H1 (cell line): Measurements from ENCODE around the gene KCNJ16. TPM values are rescaled to one million over a fixed set of nuclear protein-coding genes. Genes with fewer than 3 reads are reported as not detected.

Experiments
- CTCF ChIA-PET: fragments of 300-600 bp; sonication (Branson Sonifier 250); formaldehyde crosslinking; loops from one replicate; lab custom pipeline; 2021; ENCODE audit not compliant: partially characterized antibody; lab: Charles Lee
- POLR2A ChIA-PET: fragments of 300-600 bp; sonication (Branson Sonifier 250); formaldehyde crosslinking; loops from one replicate; lab custom pipeline; 2021; ENCODE audit warnings: inconsistent platforms; ENCODE audit not compliant: partially characterized antibody; lab: Charles Lee
- DNase-seq, 2 experiments: peaks; one replicate each; pipeline versions ENCODE4 v3.0.0 to v3.0.0-alpha.2; 2010 to 2022; ENCODE audit warnings: low spot score in 2 of 2, low read depth in 1 of 2, mixed read lengths in 1 of 2
- FAIRE-seq: peaks from 2 replicates; lab custom pipeline; 2011; peaks lifted over from hg19 to GRCh38; lab: Jason Lieb, UNC
- H2AFZ ChIP-seq: 2 replicates; pipeline ENCODE4 v1.8.1; 2012; ENCODE audit warnings: low read length, inconsistent platforms
- H2AK5ac ChIP-seq: 2 replicates; pipeline ENCODE4 v1.6.1; 2013; ENCODE audit warnings: low read depth, low read length
- H2BK120ac ChIP-seq: replicated peaks from 2 replicates; pipeline ENCODE3; 2013; ENCODE audit warnings: low read depth, low read length, inconsistent platforms
- H2BK12ac ChIP-seq: 2 replicates; pipeline ENCODE4 v1.6.1; 2013; ENCODE audit warnings: low read depth, low read length
- H2BK15ac ChIP-seq: 2 replicates; pipeline ENCODE4 v1.6.1; 2013; ENCODE audit warnings: low read length
- H2BK20ac ChIP-seq: 2 replicates; pipeline ENCODE4 v1.6.1; 2013; ENCODE audit warnings: low read length
- H2BK5ac ChIP-seq: 2 replicates; pipeline ENCODE4 v1.6.1; 2013; ENCODE audit warnings: low read depth, low read length
- H3K14ac ChIP-seq: 2 replicates; pipeline ENCODE4 v1.6.1; 2013; ENCODE audit warnings: inconsistent platforms; ENCODE audit not compliant: insufficient read length
- H3K18ac ChIP-seq: 2 replicates; pipeline ENCODE4 v1.6.1; 2013; ENCODE audit warnings: low read length; ENCODE audit errors: extremely low read depth
- H3K23ac ChIP-seq: 2 replicates; pipeline ENCODE4 v1.6.1; 2013; ENCODE audit warnings: inconsistent platforms; ENCODE audit not compliant: insufficient read length
- H3K23me2 ChIP-seq: 2 replicates; pipeline ENCODE4 v1.6.1; 2013; ENCODE audit warnings: low read depth, low read length
- H3K27ac ChIP-seq: 2 replicates; pipeline ENCODE4 v1.6.1; 2011; ENCODE audit warnings: low read depth, low read length, inconsistent platforms
- H3K27me3 ChIP-seq, 4 experiments: replicated peaks in 1 of 4; 1 replicate in 1 of 4; 2 replicates in 3 of 4; pipeline versions ENCODE4 v1.6.1 to v1.8.1; 2011 to 2013; ENCODE audit warnings: low read length in 3 of 4, mild to moderate bottlenecking in 3 of 4, inconsistent platforms in 2 of 4, mixed read lengths in 2 of 4, moderate library complexity in 1 of 4; ENCODE audit not compliant: control insufficient read depth in 3 of 4, insufficient read depth in 3 of 4; ENCODE audit errors: extremely low read depth in 1 of 4
- H3K36me3 ChIP-seq, 4 experiments: 2 replicates each; pipeline versions ENCODE4 v1.6.1 to v1.8.1; 2011 to 2013; ENCODE audit warnings: mild to moderate bottlenecking in 4 of 4, low read length in 3 of 4, moderate library complexity in 2 of 4, control low read depth in 1 of 4, inconsistent platforms in 1 of 4; ENCODE audit not compliant: insufficient read depth in 4 of 4, control insufficient read depth in 2 of 4
- H3K4ac ChIP-seq: replicated peaks from 2 replicates; pipeline ENCODE3; 2013; ENCODE audit warnings: low read length, low read depth, mixed read lengths, inconsistent platforms; ENCODE audit not compliant: insufficient read length
- H3K4me1 ChIP-seq, 4 experiments: replicated peaks in 1 of 4; 1 replicate in 1 of 4; 2 replicates in 3 of 4; pipeline versions ENCODE4 v1.6.1 to v1.8.1; 2011 to 2013; ENCODE audit warnings: low read length in 3 of 4, inconsistent platforms in 2 of 4, mixed read lengths in 1 of 4; ENCODE audit not compliant: insufficient read depth in 4 of 4, control insufficient read depth in 3 of 4
- H3K4me2 ChIP-seq, 2 experiments: 2 replicates each; pipeline versions ENCODE4 v1.6.1 to v1.8.1; 2011 to 2013; ENCODE audit warnings: low read depth in 2 of 2, low read length in 2 of 2, control low read depth in 1 of 2, inconsistent platforms in 1 of 2, mild to moderate bottlenecking in 1 of 2; ENCODE audit not compliant: insufficient read depth in 1 of 2
- H3K4me3 ChIP-seq, 4 experiments: fragments of 200-600, 300-600 bp in 1 of 4; sonication (generic), shearing (Covaris generic), sonication (Bioruptor Twin) in 1 of 4; 2 replicates each; pipeline versions ENCODE4 v1.5.1 to v1.8.1; 2011 to 2016; ENCODE audit warnings: low read length in 4 of 4, low read depth in 3 of 4, control low read depth in 2 of 4, inconsistent platforms in 2 of 4, mild to moderate bottlenecking in 2 of 4, mixed read lengths in 1 of 4, moderate library complexity in 1 of 4; ENCODE audit not compliant: insufficient read depth in 2 of 4; ENCODE audit errors: extremely low read depth in 1 of 4
- H3K56ac ChIP-seq: replicated peaks from 2 replicates; pipeline ENCODE3; 2013; ENCODE audit warnings: low read depth, mild to moderate bottlenecking, mixed read lengths, low read length, inconsistent platforms; ENCODE audit not compliant: insufficient read length
- H3K79me1 ChIP-seq: 2 replicates; pipeline ENCODE4 v1.6.1; 2013; ENCODE audit warnings: low read depth, low read length, control low read depth
- H3K79me2 ChIP-seq, 2 experiments: 2 replicates each; pipeline versions ENCODE4 v1.6.1 to v1.8.1; 2012 to 2013; ENCODE audit warnings: low read length in 2 of 2, mild to moderate bottlenecking in 2 of 2, inconsistent platforms in 1 of 2; ENCODE audit not compliant: insufficient read depth in 2 of 2, control insufficient read depth in 1 of 2
- H3K9ac ChIP-seq, 4 experiments: replicated peaks in 1 of 4; 1 replicate in 1 of 4; 2 replicates in 3 of 4; pipeline versions ENCODE4 v1.6.1 to v1.8.1; 2011 to 2013; ENCODE audit warnings: low read depth in 3 of 4, low read length in 3 of 4, control low read depth in 2 of 4, mild to moderate bottlenecking in 2 of 4, moderate library complexity in 2 of 4, inconsistent platforms in 1 of 4; ENCODE audit errors: extremely low read depth in 1 of 4
- H3K9me3 ChIP-seq, 2 experiments: 2 replicates each; pipeline versions ENCODE4 v1.6.1 to v1.8.1; 2012 to 2013; ENCODE audit warnings: mild to moderate bottlenecking in 2 of 2, moderate library complexity in 2 of 2, control low read depth in 1 of 2, inconsistent platforms in 1 of 2, low read depth in 1 of 2, low read length in 1 of 2, mixed read lengths in 1 of 2; ENCODE audit not compliant: insufficient read depth in 2 of 2
- H4K20me1 ChIP-seq, 2 experiments: replicated peaks in 1 of 2; 2 replicates each; pipeline versions ENCODE3 to v1.8.1; 2011 to 2013; ENCODE audit warnings: inconsistent platforms in 2 of 2, low read length in 2 of 2, mild to moderate bottlenecking in 1 of 2; ENCODE audit not compliant: insufficient read depth in 2 of 2, control insufficient read depth in 1 of 2
- H4K5ac ChIP-seq: 2 replicates; pipeline ENCODE4 v1.6.1; 2013; ENCODE audit warnings: low read length, low read depth, mixed read lengths, inconsistent platforms; ENCODE audit not compliant: insufficient read length
- H4K8ac ChIP-seq: 2 replicates; pipeline ENCODE4 v1.8.0; 2013; ENCODE audit warnings: mild to moderate bottlenecking, moderate library complexity, low read length, inconsistent platforms; ENCODE audit not compliant: insufficient read depth; ENCODE audit errors: extremely low read depth
- H4K91ac ChIP-seq: replicated peaks from 2 replicates; pipeline ENCODE3; 2013; ENCODE audit warnings: low read length, mixed read lengths, inconsistent platforms; ENCODE audit not compliant: insufficient read length
- ATF2 ChIP-seq: IDR thresholded peaks from 2 replicates; pipeline ENCODE4 v1.6.1; 2012; ENCODE audit warnings: low read length, inconsistent platforms
- BACH1 ChIP-seq: IDR thresholded peaks from 2 replicates; pipeline ENCODE4 v1.6.1; 2012; ENCODE audit warnings: low read length, improper control_type of control experiment
- CBX5 ChIP-seq: fragments of 300-800, 300-1000 bp; sonication (generic); IDR thresholded peaks from 2 replicates; pipeline ENCODE4 v1.7.1; 2016; ENCODE audit warnings: antibody characterized with exemption, low read length, low read depth
- CBX8 ChIP-seq: fragments of 300-800, 300-1000 bp; sonication (generic); IDR thresholded peaks from 2 replicates; pipeline ENCODE4 v1.7.1; 2016; ENCODE audit warnings: low read depth, low read length, borderline replicate concordance
- CHD1 ChIP-seq: IDR thresholded peaks from 2 replicates; pipeline ENCODE4 v1.6.1; 2012; ENCODE audit warnings: low read depth, low read length, improper control_type of control experiment
- EGR1 ChIP-seq: IDR thresholded peaks from 2 replicates; pipeline ENCODE4 v1.6.1; 2011; ENCODE audit warnings: low read depth, low read length, borderline replicate concordance
- FOSL1 ChIP-seq: IDR thresholded peaks from 2 replicates; pipeline ENCODE4 v1.6.1; 2011; ENCODE audit warnings: mild to moderate bottlenecking, low read depth, low read length, moderate library complexity; ENCODE audit not compliant: insufficient read depth
- JUND ChIP-seq: IDR thresholded peaks from 2 replicates; pipeline ENCODE4 v1.6.1; 2011; ENCODE audit warnings: mild to moderate bottlenecking, improper control_type of control experiment, low read length
- KDM5A ChIP-seq: fragments of 200-600 bp; IDR thresholded peaks from 2 replicates; pipeline ENCODE4 v1.7.1; 2012; ENCODE audit warnings: mild to moderate bottlenecking, low read length, inconsistent platforms, mixed read lengths
- MAFK ChIP-seq: IDR thresholded peaks from 2 replicates; pipeline ENCODE4 v1.6.1; 2012; ENCODE audit warnings: low read depth, mild to moderate bottlenecking, improper control_type of control experiment, low read length
- RBBP5 ChIP-seq: IDR thresholded peaks from 2 replicates; pipeline ENCODE4 v1.7.1; 2012; ENCODE audit warnings: low read depth, mild to moderate bottlenecking, inconsistent platforms, low read length, moderate library complexity, borderline replicate concordance
- SAP30 ChIP-seq: fragments of 300-600 bp; sonication (generic); IDR thresholded peaks from 2 replicates; pipeline ENCODE4 v1.7.1; 2012; ENCODE audit warnings: low read length, moderate library complexity, mild to moderate bottlenecking, inconsistent platforms; ENCODE audit not compliant: insufficient read depth, insufficient replicate concordance
- SP2 ChIP-seq: IDR thresholded peaks from 2 replicates; pipeline ENCODE4 v1.6.1; 2012; ENCODE audit warnings: mild to moderate bottlenecking, low read length, inconsistent platforms
- TEAD4 ChIP-seq: IDR thresholded peaks from 2 replicates; pipeline ENCODE4 v1.6.1; 2012; ENCODE audit warnings: low read depth, low read length, inconsistent platforms, mixed read lengths
- WGBS, 2 experiments: shearing (Covaris generic) in 1 of 2; methylation state at CpG; one replicate each; pipeline versions ENCODE4 v1.1.6 to v1.1.7; 2013 to 2015; ENCODE audit warnings: low lambda C conversion rate in 2 of 2, mixed read lengths in 2 of 2, inconsistent platforms in 1 of 2, low coverage in 1 of 2, missing lambda C conversion rate in 1 of 2; ENCODE audit not compliant: insufficient replicate concordance in 2 of 2, insufficient coverage in 1 of 2, insufficient read length in 1 of 2; ENCODE audit errors: extremely low coverage in 1 of 2, missing lambda C conversion rate in 1 of 2; 5-methylcytosine and 5-hydroxymethylcytosine counted together
- polyA plus RNA-seq, 7 experiments: library from polyadenylated mRNA; depleted of rRNA in 3 of 7; stranded (reverse) in 5 of 7; unstranded in 2 of 7; fragments of >200 nt in 5 of 7; fragments of 200-250 nt in 2 of 7; gene quantifications; 1 replicate in 5 of 7; 2 replicates in 1 of 7; 4 replicates in 1 of 7; pipeline versions ENCODE4 v1.2.1 to v1.2.3, GENCODE V29; 2011 to 2013; ENCODE audit warnings: missing spikeins in 2 of 7, mixed read lengths in 2 of 7
- total RNA-seq: library from RNA; stranded (reverse); fragmentation: NEBNext Ultra II Directional; extraction: Animal tissue kit (Norgen Biotek cat#: 25700); gene quantifications from 2 replicates; pipeline ENCODE4 v1.2.1, GENCODE V29; 2021

The KCNJ16 gene
- total and polyA plus RNA-seq, 2 of the 8 experiments (the other 6 are each of a cell fraction or from before 2014, with no cell fraction given): not detected

GRCh38 chr17:70130289-70130688 is 55.3 kb downstream of the KCNJ16 start:
- no peak overlapping the region for H3K14ac ChIP-seq
- H2BK120ac ChIP-seq: no peak overlapping the region
- FAIRE-seq (no peak), DNase-seq (no peak)
- H4K91ac ChIP-seq: no peak overlapping the region
- H4K8ac ChIP-seq: no peak overlapping the region
- H3K9me3 ChIP-seq: 0 out of 4 replicates have a peak, but pooled peaks cover 0 to 3% of the 10 kb centered on the region in 2 experiments
- no peak overlapping the region for H3K4ac ChIP-seq
- no peak overlapping the region for H3K27ac ChIP-seq
- no peaks in the 10 kb centered on the region for H3K27me3 ChIP-seq
- CTCF ChIA-PET: interaction anchor here (1.0 kb wide), 1 partner anchor 47 kb away, joined by 5 read pairs; no protein-coding TSS in a partner anchor
- POLR2A ChIA-PET: no interaction called here
- H2BK5ac ChIP-seq: no peak overlapping the region
- no peak overlapping the region for H4K5ac ChIP-seq
- H3K79me1 ChIP-seq: no peaks in the 10 kb centered on the region
- H3K18ac ChIP-seq: no peak overlapping the region
- H3K79me2 ChIP-seq: no peaks in the 10 kb centered on the region
- H4K20me1 ChIP-seq: no peaks in the 10 kb centered on the region
- H2BK12ac ChIP-seq: no peak overlapping the region
- H3K4me2 ChIP-seq: no peak overlapping the region
- no peak overlapping the region for H2AK5ac ChIP-seq
- H3K36me3 ChIP-seq: no peaks in the 10 kb centered on the region
- no peak overlapping the region for H3K4me3 ChIP-seq
- no peak overlapping the region for H3K56ac ChIP-seq
- H3K9ac ChIP-seq: no peak overlapping the region
- H2AFZ ChIP-seq: no peak overlapping the region
- H3K23ac ChIP-seq: no peak overlapping the region
- no peaks in the 10 kb centered on the region for H3K4me1 ChIP-seq
- no peaks in the 10 kb centered on the region; the same call in 1 of the 2 replicates for H3K23me2 ChIP-seq
- no peak overlapping the region for H2BK20ac ChIP-seq
- H2BK15ac ChIP-seq: no peak overlapping the region
- WGBS, 2 experiments: 96% methylated on average over 3 of the region's 3 CpGs; no CpG with 5 or more reads in 1 of the 2 experiments
- TF ChIP-seq FOSL1: no peak
- no peak for TF ChIP-seq KDM5A
- TF ChIP-seq TEAD4: no peak
- no peak for TF ChIP-seq ATF2
- no peak for TF ChIP-seq SP2
- TF ChIP-seq JUND: no peak
- TF ChIP-seq SAP30: no peak
- no peak for TF ChIP-seq CBX5
- no peak for TF ChIP-seq BACH1
- TF ChIP-seq EGR1: no peak
- TF ChIP-seq MAFK: no peak
- TF ChIP-seq RBBP5: no peak
- no peak for TF ChIP-seq CBX8
- no peak for TF ChIP-seq CHD1
